Measurements from ENCODE around the gene RAMP3. TPM values are rescaled to one million over a fixed set of nuclear protein-coding genes. Genes with fewer than 3 reads are reported as not detected.

The RAMP3 gene
- total RNA-seq, 3 donors from 2014 or later (not counting 1 experiment from before 2014, with no cell fraction given), result not detected

GRCh38 chr7:45117582-45117981, 40.0 kb upstream of the RAMP3 start:
- no peak overlapping the region for H3K4me3 ChIP-seq (ENCODE audit: low read length)
- no peak overlapping the region for H3K27ac ChIP-seq (ENCODE audit: low read length)
- no peak overlapping the region for H3K4me3 Mint-ChIP-seq
- H3K36me3 Mint-ChIP-seq, result no peaks in the 10 kb centered on the region
- H3K27me3 ChIP-seq (ENCODE audit: control insufficient read depth, insufficient read depth, low read length), result no peaks in the 10 kb centered on the region
- TF ChIP-seq CTCF (IDR thresholded peaks at IDR 0.05), result no peak
- no peaks in the 10 kb centered on the region for H3K9me3 Mint-ChIP-seq
- DNase-seq (no peak), ATAC-seq (no peak)
- no peaks in the 10 kb centered on the region for H3K36me3 ChIP-seq (ENCODE audit: control insufficient read depth, insufficient read depth, low read length)
- H3K27ac Mint-ChIP-seq, result no peak overlapping the region
- intact Hi-C loops (cut with micrococcal nuclease), result loop anchor here (10.0 kb wide), 1 partner anchor 513 kb away; the partner anchor contains the start of gene OGDH
- peaks cover 16% of the 10 kb centered on the region for H3K4me1 ChIP-seq (ENCODE audit: control insufficient read depth, insufficient read depth, low read length)
- 62% methylated on average over 4 of the region's 4 CpGs for WGBS (ENCODE audit: insufficient coverage)
- H3K4me1 Mint-ChIP-seq, result peaks cover 18% of the 10 kb centered on the region in 2 donors
- H3K9me3 ChIP-seq (ENCODE audit: control insufficient read depth, insufficient read depth, low read length), result no peaks in the 10 kb centered on the region
- peaks cover 2 to 10% of the 10 kb centered on the region in 2 donors for H3K27me3 Mint-ChIP-seq (ENCODE audit: low read depth in 2 of 2)

GRCh38 chr7:45118292-45118691, 39.3 kb upstream of the RAMP3 start:
- TF ChIP-seq CTCF (IDR thresholded peaks at IDR 0.05), result no peak
- Mint-ChIP-seq H3K27ac (no peak overlapping the region), H3K4me1 (peaks cover 25 to 26% of the 10 kb centered on the region in 2 donors), H3K4me3 (no peak overlapping the region), H3K36me3 (no peaks in the 10 kb centered on the region), H3K27me3 (ENCODE audit: low read depth in 2 of 2) (peaks cover 2 to 10% of the 10 kb centered on the region in 2 donors), H3K9me3 (no peaks in the 10 kb centered on the region)
- Histone ChIP-seq H3K4me3 (ENCODE audit: low read length) (no peak overlapping the region), H3K4me1 (ENCODE audit: control insufficient read depth, insufficient read depth, low read length) (peaks cover 23% of the 10 kb centered on the region), H3K9me3 (ENCODE audit: control insufficient read depth, insufficient read depth, low read length) (no peaks in the 10 kb centered on the region), H3K27ac (ENCODE audit: low read length) (no peak overlapping the region), H3K36me3 (ENCODE audit: control insufficient read depth, insufficient read depth, low read length) (no peaks in the 10 kb centered on the region), H3K27me3 (ENCODE audit: control insufficient read depth, insufficient read depth, low read length) (no peaks in the 10 kb centered on the region)
- ATAC-seq (no peak), DNase-seq (no peak)
- WGBS (ENCODE audit: insufficient coverage), result 70% methylated on average over 4 of the region's 4 CpGs
- intact Hi-C loops (cut with micrococcal nuclease), result loop anchor here (10.0 kb wide), 1 partner anchor 513 kb away; the partner anchor contains the start of gene OGDH

- intact Hi-C loops (cut with micrococcal nuclease), result loop anchor here (10.0 kb wide), 1 partner anchor 514 kb away; the partner anchor contains the start of gene OGDH
- H3K9me3 Mint-ChIP-seq, result no peaks in the 10 kb centered on the region
Measured at GRCh38 chr7:45118889-45119331, 38.7 kb upstream of the RAMP3 start.

More at GRCh38 chr7:45118889-45119331, 38.7 kb upstream of the RAMP3 start:
- Histone ChIP-seq H3K4me3 (ENCODE audit: low read length) (no peak overlapping the region), H3K4me1 (ENCODE audit: control insufficient read depth, insufficient read depth, low read length) (peaks cover 30% of the 10 kb centered on the region), H3K27ac (ENCODE audit: low read length) (no peak overlapping the region), H3K9me3 (ENCODE audit: control insufficient read depth, insufficient read depth, low read length) (no peaks in the 10 kb centered on the region), H3K36me3 (ENCODE audit: control insufficient read depth, insufficient read depth, low read length) (no peaks in the 10 kb centered on the region), H3K27me3 (ENCODE audit: control insufficient read depth, insufficient read depth, low read length) (no peaks in the 10 kb centered on the region)
- no peak overlapping the region for H3K4me3 Mint-ChIP-seq
- H3K27ac Mint-ChIP-seq, result no peak overlapping the region
- TF ChIP-seq CTCF (IDR thresholded peaks at IDR 0.05), result no peak
- H3K4me1 Mint-ChIP-seq, result peaks cover 30 to 32% of the 10 kb centered on the region in 2 donors
- no peak for DNase-seq
- H3K27me3 Mint-ChIP-seq (ENCODE audit: low read depth in 2 of 2), result peaks cover 2 to 10% of the 10 kb centered on the region in 2 donors
- no peak for ATAC-seq
- H3K36me3 Mint-ChIP-seq, result no peaks in the 10 kb centered on the region
- 73% methylated on average over 3 of the region's 3 CpGs for WGBS (ENCODE audit: insufficient coverage)

All from natural killer cell (primary cell).